Keratinocyte (primary cell): ENCODE data around the gene ACP7. TPM values are rescaled to one million over a fixed set of nuclear protein-coding genes. Genes with fewer than 3 reads are reported as not detected.
A peak's percentile ranks its signal among the peaks of the same experiment; 100 is the strongest.

Experiments used
- DNase-seq: peaks from one replicate; pipeline ENCODE4 v3.0.0-alpha.2; 2011; ENCODE audit warnings: low read depth, missing footprints, low spot score
- FAIRE-seq: peaks from 2 replicates; lab custom pipeline; 2011; peaks lifted over from hg19 to GRCh38; lab: Jason Lieb, UNC
- H2AFZ ChIP-seq: 2 replicates; pipeline ENCODE4 v1.6.0; 2012; ENCODE audit warnings: low read length, control low read depth, inconsistent platforms; ENCODE audit not compliant: control insufficient read depth
- H3K27ac ChIP-seq: 2 replicates; pipeline ENCODE4 v1.5.1; 2011; ENCODE audit warnings: low read length; ENCODE audit not compliant: control insufficient read depth, insufficient read depth
- H3K27me3 ChIP-seq: 3 replicates; pipeline ENCODE4 v1.6.0; 2011; ENCODE audit warnings: low read length; ENCODE audit not compliant: control insufficient read depth, insufficient read depth; ENCODE audit errors: extremely low read depth
- H3K36me3 ChIP-seq, 2 experiments: 2 replicates in 1 of 2; 3 replicates in 1 of 2; pipeline ENCODE4 v1.5.1; 2011; ENCODE audit warnings: low read length in 2 of 2, mild to moderate bottlenecking in 1 of 2; ENCODE audit not compliant: control insufficient read depth in 2 of 2, insufficient read depth in 2 of 2; ENCODE audit errors: extremely low read depth in 1 of 2
- H3K4me1 ChIP-seq: 3 replicates; pipeline ENCODE4 v1.5.1; 2011; ENCODE audit warnings: low read length; ENCODE audit not compliant: control insufficient read depth, insufficient read depth; ENCODE audit errors: extremely low read depth
- H3K4me2 ChIP-seq: 3 replicates; pipeline ENCODE4 v1.6.0; 2011; ENCODE audit warnings: low read depth, low read length; ENCODE audit not compliant: control insufficient read depth, insufficient read depth; ENCODE audit errors: extremely low read depth
- H3K4me3 ChIP-seq, 3 experiments: fragments of 200-600 bp in 1 of 3; sonication (generic) in 1 of 3; 2 replicates in 2 of 3; 3 replicates in 1 of 3; pipeline ENCODE4 v1.5.1; 2011 to 2016; ENCODE audit warnings: low read length in 3 of 3, mild to moderate bottlenecking in 3 of 3, control low read depth in 2 of 3, inconsistent platforms in 1 of 3, low read depth in 1 of 3, mixed read lengths in 1 of 3, mixed run types in 1 of 3, moderate library complexity in 1 of 3; ENCODE audit not compliant: control insufficient read depth in 2 of 3, insufficient read depth in 2 of 3; ENCODE audit errors: extremely low read depth in 1 of 3
- H3K79me2 ChIP-seq: 2 replicates; pipeline ENCODE4 v1.6.0; 2012; ENCODE audit warnings: low read length; ENCODE audit not compliant: control insufficient read depth, insufficient read depth
- H3K9ac ChIP-seq: 3 replicates; pipeline ENCODE4 v1.6.0; 2011; ENCODE audit warnings: low read length; ENCODE audit not compliant: control insufficient read depth, insufficient read depth; ENCODE audit errors: extremely low read depth
- H3K9me1 ChIP-seq: 3 replicates; pipeline ENCODE4 v1.6.0; 2011; ENCODE audit warnings: low read length; ENCODE audit not compliant: control insufficient read depth, insufficient read depth; ENCODE audit errors: extremely low read depth
- H3K9me3 ChIP-seq: 2 replicates; pipeline ENCODE4 v1.5.1; 2012; ENCODE audit warnings: low read depth, low read length; ENCODE audit not compliant: control insufficient read depth
- H4K20me1 ChIP-seq: 3 replicates; pipeline ENCODE4 v1.6.0; 2011; ENCODE audit warnings: low read length; ENCODE audit not compliant: control insufficient read depth, insufficient read depth; ENCODE audit errors: extremely low read depth
- CTCF ChIP-seq, 3 experiments: IDR thresholded peaks in 1 of 3; conservative IDR thresholded peaks in 1 of 3; optimal IDR thresholded peaks in 1 of 3; 2 replicates in 2 of 3; 3 replicates in 1 of 3; pipeline versions ENCODE3 to v1.5.1; 2011; ENCODE audit warnings: low read length in 3 of 3, mild to moderate bottlenecking in 3 of 3, moderate library complexity in 2 of 3, control low read depth in 1 of 3, inconsistent platforms in 1 of 3; ENCODE audit not compliant: insufficient read depth in 2 of 3; ENCODE audit errors: extremely low read depth in 1 of 3
- EZH2 ChIP-seq: IDR thresholded peaks from one replicate; pipeline ENCODE4 v1.6.1; 2012; ENCODE audit warnings: inconsistent platforms, mild to moderate bottlenecking, low read length, moderate library complexity
- dilution Hi-C: fragments of 300-500 bp; cut with MboI; formaldehyde crosslinking; loops from one replicate; pipeline ENCODE4 v1.7.0; 2020; ENCODE audit warnings: low sequenced_read_pairs; ENCODE audit not compliant: extremely low pct_ligation_motif_present
- polyA plus RNA-seq, 5 experiments: library from polyadenylated mRNA; depleted of rRNA in 3 of 5; stranded (reverse) in 3 of 5; stranded (forward) in 1 of 5; unstranded in 1 of 5; fragments of >200 nt; gene quantifications; 1 replicate in 1 of 5; 2 replicates in 3 of 5; 3 replicates in 1 of 5; pipeline versions ENCODE4 v1.2.1 to v1.2.3, GENCODE V29; 2011 to 2012; ENCODE audit warnings: missing spikeins in 2 of 5, low read depth in 1 of 5, low replicate concordance in 1 of 5

The ACP7 gene
- polyA plus RNA-seq, 1 donor (not counting 4 experiments of a cell fraction or from before 2014, with no cell fraction given): 0.09 TPM

DNA sequence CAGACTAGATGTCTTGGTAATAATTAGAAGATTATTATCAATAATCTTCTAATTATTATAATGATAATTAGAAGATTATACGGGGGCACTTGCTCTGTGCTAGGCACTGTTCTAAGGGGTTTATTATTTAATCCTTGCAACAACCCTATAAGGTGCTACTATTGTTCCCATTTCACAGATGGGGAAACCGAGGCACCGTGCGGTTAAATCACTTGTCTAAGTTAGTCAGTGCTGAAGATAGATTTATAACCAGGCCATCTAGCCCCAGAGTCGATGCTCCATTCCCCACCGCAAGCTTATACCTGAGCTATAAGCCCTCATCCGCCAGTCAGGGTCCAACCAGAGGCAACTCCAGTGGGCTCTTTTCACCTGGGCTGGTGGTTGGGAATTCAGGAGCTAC lies 2.0 kb upstream of the ACP7 start:
- H3K79me2 ChIP-seq: no peaks in the 10 kb centered on the region
- no peaks in the 10 kb centered on the region for H3K27me3 ChIP-seq
- H3K27ac ChIP-seq: no peak overlapping the region
- peaks cover 30% of the 10 kb centered on the region for H3K4me1 ChIP-seq
- no peak overlapping the region for H3K4me2 ChIP-seq
- H4K20me1 ChIP-seq: no peaks in the 10 kb centered on the region
- no peaks in the 10 kb centered on the region for H3K9me1 ChIP-seq
- H3K4me3 ChIP-seq: no peak overlapping the region
- H3K9ac ChIP-seq: no peak overlapping the region
- H3K36me3 ChIP-seq: no peaks in the 10 kb centered on the region
- dilution Hi-C loops: no loop called here
- FAIRE-seq: no peak
- DNase-seq: no peak
- no peak for TF ChIP-seq CTCF (optimal IDR thresholded peaks at IDR 0.05 in 1 of 3, IDR thresholded peaks at IDR 0.05 in 1 of 3, conservative IDR thresholded peaks at IDR 0.05 in 1 of 3; ENCODE audit: extremely low read depth in 1 of 3, insufficient read depth in 2 of 3, low read length in 3 of 3)
- no peak for TF ChIP-seq EZH2
- H2AFZ ChIP-seq: no peak overlapping the region
- H3K9me3 ChIP-seq: no peaks in the 10 kb centered on the region

DNA sequence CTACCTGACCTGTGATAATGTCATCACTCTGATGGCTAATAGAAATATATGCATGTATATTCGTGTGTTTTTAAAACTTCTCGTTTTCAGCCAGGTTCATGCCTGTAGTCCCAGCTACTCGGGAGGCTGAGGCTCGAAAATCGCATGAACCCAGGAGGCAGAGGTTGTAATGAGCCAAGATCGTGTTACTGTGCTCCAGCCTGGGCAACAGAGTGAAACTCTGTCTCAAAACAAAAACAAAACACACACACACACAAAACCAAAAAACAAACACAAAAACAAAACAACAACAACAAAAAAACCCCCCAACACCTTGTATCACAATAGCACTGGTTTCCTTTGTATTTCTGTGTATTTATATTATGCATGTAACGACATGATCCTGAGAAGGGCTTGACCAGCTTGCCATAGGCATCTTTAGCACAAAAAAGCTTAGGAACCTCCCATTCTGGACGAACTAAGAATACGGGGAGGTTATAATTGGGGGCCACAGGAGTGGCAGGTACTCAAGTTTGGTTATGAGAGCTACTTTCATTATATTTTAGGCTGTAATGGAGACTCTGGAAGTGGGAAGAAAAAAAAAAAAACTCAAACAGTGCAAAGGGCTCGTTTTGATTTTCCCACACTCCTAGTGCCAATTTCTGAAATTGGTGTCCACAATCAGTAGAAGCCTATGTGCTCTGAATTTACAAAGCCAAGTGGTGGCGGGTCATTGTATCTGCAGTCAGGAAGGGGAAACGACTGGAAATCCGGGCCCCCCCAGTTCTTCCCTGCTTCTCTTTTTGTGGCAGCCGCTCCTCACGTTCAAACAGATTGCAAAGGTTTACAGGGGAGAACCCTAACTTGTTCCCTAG lies 1.2 kb upstream of the ACP7 start:
- dilution Hi-C loops: no loop called here
- Histone ChIP-seq H3K9me3 (no peaks in the 10 kb centered on the region), H4K20me1 (no peaks in the 10 kb centered on the region), H3K9me1 (no peaks in the 10 kb centered on the region), H3K4me3 (peak overlapping the region; percentile 38 to 66 (median 58)), H3K9ac (peak overlapping the region; percentile 61), H3K79me2 (no peaks in the 10 kb centered on the region), H3K27me3 (no peaks in the 10 kb centered on the region), H2AFZ (peak overlapping the region; percentile 78), H3K4me1 (peaks cover 26% of the 10 kb centered on the region), H3K27ac (peak overlapping the region; percentile 29), H3K4me2 (peak overlapping the region; percentile 89), H3K36me3 (no peaks in the 10 kb centered on the region)
- TF ChIP-seq CTCF (optimal IDR thresholded peaks at IDR 0.05 in 1 of 3, IDR thresholded peaks at IDR 0.05 in 1 of 3, conservative IDR thresholded peaks at IDR 0.05 in 1 of 3; ENCODE audit: extremely low read depth in 1 of 3, insufficient read depth in 2 of 3, low read length in 3 of 3) (no peak), EZH2 (no peak)
- FAIRE-seq (peak; percentile 65), DNase-seq (no peak)
